Measurements from ENCODE around the gene WDFY2.
"Not testable (repeated sequence)": the region's sequence is repeated elsewhere in the genome, so short reads cannot be mapped to it uniquely, and the experiment has no call there.

WDFY2 gene

DNA sequence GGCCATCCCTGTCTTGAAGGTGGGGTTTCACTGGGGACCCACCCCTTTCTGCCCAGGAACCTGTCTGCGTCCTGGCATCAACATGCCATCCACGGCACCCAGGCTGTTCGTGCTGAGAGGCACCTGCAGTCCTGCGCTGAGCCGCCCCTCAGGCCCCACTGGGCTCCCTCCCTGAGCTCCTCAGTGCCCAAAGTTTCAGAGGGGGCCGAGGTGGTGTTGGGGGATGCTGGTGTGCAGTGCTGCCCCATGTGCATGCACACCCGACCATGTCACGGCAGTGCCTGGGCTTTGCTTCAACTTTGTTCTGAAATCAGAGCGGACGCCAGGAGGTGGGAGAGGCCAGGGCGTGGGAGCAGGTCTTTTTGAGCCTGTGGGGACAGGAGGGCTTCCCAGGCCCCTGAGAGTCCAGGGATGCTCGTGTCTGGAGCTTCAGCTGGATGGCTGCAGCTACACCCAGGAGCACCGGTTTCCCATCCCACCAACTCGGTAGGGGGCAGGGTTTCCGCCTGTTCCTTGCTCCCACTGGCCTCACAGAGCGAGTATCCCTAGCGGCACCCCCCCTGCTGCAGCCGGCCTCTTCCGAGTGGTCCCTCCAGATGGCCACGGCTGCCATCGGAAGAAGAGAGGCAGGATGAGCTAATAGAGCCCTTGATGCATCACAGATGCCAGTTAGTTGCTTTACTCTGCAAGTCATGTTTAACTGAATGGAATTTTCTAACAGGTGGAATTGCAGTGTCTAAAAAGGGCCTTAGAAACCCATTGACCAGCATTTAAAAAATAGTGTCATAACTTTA is 44.0 kb downstream of the WDFY2 start:
- in situ Hi-C loops (cut with MboI; ENCODE audit: low sequenced_read_pairs), result no loop called here

DNA sequence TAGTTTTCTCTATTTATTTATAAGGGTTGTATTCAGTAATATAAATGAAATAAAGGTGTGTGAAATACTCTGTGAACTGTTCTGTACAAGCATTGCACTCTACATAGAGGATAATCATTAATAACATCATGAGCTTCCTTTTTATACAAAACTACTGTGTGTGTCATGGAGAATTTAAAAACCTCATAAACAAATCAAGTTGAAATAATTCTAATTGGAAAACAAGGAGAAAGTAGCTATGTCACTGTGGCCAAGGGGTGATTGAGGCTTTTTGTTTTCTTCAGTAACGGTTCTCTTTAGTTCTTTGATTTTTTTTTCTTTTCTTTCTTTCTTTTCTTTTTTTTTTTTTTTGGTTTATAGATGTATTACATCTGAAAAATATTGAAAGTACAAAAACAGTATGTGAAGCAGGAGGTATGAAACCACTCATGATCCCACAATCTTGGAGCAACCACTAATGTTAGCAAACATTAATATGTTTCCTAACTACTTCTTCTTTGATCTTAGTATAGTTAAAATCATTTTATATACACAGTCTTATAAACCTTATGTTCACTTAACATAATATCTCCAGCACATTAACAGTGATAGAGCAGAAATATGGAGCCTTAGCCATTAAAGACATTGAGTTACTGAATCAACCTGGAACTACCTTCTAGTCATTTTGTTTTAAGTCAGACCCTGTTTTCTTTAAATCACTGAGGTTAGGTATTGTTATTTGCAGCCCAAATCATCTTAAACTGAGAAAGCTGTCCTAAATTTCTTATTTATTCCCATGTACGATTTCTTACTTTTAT is 45.4 kb downstream of the WDFY2 start:
- in situ Hi-C loops (cut with MboI; ENCODE audit: low sequenced_read_pairs), result no loop called here

DNA sequence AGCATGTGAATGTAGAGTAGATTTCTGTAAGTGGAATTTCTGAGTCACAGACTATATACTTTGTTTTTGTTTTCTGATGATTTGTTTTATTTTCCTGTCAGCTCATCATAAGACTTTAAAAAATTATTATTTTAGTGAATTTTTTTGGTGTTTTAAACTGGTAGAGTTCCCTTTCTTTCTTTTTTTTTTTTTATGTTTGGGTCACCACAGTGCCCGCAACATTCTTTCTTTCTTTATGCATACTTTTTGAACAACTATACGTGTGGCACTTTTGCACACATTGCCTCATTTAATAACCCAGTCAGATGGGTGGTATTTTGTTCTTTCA is 46.0 kb downstream of the WDFY2 start:
- in situ Hi-C loops (cut with MboI; ENCODE audit: low sequenced_read_pairs), result no loop called here

DNA sequence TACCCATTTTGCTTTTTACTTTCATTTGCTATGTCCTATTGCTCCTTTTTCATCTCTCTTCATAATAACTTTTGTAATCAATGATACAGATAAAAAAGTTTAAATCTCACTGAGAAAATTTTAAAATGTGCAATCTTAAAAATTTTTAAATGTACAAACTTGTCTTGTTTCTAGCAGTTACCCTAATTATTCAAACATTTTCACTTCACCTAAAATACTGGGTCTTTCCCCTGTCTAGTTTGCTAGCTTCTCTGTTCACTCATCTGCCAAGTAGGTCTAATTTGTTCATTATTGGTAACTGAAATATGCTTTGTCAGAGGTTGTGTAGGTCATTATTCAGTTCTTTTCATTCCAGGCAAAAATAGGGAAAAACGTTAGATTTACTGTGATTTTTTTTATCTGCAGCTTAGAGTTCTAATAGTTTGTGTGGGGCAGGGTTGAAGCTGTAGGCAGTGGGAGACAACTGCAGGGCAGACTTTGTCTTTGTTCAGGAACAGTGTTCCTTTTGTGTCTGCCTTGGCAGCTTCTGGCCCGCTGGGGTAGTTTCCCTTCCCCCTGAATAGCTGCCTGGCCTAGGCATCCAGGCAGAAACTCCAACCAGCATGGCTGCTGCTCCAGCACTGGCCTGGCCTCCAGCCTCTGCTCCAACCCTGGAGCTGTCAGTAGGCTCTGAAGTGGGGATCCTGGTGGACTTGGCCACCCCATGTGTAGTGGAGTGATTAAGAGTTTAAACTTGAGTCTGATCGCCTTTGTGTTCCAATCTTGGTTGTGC is 48.5 kb downstream of the WDFY2 start:
- in situ Hi-C loops (cut with MboI; ENCODE audit: low sequenced_read_pairs), result no loop called here

DNA sequence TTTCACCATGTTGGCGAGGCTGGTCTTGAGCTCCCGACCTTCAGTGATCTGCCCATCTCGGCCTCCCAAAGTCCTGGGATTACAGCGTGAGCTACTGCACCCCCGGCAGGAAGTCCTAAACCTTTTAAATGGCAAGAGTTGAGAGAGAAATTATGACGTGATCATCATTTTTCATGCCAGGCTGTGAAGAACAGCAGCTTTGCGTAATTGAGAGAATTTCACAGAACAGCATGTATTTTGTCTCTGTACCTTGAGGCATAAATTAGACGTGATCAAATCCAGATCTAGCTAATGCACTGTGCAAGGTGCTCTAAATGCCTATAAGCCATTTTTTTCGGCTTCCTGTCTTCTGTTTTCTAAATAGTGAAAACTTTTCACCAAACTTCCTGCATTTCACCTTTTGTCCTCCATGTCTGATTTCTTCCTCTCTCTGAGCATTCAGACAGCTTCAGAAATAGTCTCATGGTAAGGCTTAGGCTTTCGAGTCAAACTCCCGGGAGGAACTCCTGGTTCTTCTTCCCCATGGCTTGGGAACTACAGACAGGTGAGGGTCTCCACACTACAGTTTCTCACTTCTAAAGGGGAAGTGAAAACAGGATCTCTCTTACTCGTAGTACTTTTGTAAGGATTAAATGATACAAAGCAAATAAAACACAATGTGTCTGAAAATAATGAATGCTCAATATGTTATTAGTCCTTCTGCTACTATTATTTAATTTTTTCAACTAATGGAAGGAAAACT is 51.0 kb downstream of the WDFY2 start:
- in situ Hi-C loops (cut with MboI; ENCODE audit: low sequenced_read_pairs), result no loop called here

DNA sequence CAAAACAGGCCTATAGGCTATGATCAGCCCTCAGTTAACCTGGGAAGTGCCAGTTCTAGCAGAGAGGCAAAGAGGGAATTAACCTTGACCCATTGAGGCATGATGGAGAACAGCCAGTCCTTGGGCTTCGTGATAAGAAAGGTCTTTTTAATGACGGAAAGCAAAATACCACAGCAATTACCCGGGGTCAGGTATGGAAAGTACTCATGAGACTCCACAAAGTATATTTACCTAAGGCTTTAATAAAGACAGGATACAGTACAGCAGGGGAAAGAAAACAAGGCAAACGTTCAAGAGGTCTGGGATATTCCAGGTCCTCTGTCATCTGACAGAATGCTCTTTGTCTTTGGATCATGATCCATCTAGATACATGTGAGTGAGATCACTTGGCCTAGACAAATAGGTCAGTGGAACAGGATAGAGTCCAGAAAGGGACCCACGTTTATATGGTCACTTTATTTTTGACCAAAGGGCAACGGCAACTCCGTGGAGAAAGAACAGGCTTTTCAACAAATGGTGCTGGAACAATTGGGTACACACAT is 52.2 kb downstream of the WDFY2 start:
- in situ Hi-C loops (cut with MboI; ENCODE audit: low sequenced_read_pairs), result no loop called here

DNA sequence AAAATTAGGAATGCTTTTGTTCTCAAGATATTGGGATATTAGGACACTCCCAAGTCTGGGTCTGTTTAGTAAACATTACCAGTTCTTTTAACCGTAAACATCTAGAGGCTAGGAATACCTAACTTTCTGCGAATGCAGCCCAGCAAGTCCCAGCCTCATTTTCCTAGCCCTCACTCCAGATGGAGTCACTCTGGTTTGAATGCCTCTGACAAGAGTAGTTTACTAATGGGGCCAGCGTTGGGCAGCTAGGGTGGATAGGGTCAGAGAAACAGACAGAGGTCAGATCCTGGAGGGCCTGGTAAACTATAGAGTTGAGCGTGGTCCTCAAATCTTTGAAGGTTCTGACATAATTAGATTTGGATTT is 53.6 kb downstream of the WDFY2 start:
- in situ Hi-C loops (cut with MboI; ENCODE audit: low sequenced_read_pairs), result no loop called here

DNA sequence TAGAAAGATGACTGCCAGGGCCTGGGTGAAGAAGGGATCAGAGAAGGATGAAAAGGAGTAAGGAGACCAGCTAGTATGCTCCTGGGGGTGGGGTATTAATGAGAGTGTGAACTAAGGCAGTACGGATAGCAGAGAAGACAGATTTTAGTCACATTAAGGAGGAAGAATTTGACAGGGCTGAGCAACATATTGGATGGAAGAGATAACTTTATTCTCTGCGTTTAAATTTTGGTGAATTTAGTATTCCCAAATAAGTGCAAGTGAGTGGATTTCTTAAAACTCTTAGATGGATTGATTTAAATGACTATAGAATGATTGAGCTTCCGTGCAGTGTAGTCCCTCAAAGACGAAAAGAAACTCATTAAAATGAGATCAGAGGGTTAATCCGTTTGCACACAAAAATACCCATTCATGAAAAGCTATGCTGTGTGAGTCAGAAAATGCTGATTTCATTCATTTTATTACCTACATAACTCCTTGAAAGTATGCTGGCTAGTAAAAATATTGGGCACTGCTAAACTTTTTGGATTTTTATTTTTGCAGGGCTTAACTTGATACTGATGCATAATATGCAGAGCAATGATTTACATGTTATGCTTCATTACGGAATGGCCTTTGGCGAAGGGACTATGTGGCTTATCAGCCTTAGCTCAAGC is 54.1 kb downstream of the WDFY2 start:
- in situ Hi-C loops (cut with MboI; ENCODE audit: low sequenced_read_pairs), result no loop called here

DNA sequence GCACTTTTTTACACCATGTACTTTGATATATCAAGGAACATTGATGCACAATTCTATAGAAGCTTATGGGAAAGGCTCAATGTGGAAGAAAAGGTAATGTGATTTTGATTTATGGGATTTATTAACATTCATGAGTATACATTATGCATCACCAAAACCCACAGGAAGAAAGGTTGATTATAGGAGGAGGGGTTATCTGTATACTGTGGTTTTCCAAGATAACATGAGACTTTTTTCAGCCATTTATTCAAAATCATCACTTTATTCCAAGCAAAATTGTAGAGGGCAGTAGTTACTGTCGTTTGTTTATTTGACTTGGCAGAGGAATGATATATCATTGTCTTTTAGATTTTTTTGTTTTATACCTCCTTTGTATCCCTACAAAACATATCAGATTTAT is 54.9 kb downstream of the WDFY2 start:
- in situ Hi-C loops (cut with MboI; ENCODE audit: low sequenced_read_pairs), result no loop called here

DNA sequence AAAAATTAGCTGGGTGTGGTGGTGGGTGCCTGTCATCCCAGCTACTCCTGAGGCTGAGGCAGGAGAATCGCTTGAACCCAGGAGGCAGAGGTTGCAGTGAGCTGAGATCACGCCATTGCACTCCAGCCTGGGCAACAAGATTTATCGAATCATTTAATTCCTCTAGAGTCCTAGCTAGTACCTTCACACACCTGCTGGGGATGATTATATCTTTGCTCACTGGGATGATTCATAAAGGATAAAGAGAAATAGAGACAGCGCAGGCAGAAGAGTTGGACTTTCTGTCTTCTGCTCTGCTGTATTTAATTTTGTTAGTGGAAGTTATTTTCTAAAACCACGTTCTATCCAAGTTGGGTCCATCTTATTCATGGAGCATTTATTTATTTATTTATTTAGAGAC is 56.4 kb downstream of the WDFY2 start:
- in situ Hi-C loops (cut with MboI; ENCODE audit: low sequenced_read_pairs), result not testable (repeated sequence)

DNA sequence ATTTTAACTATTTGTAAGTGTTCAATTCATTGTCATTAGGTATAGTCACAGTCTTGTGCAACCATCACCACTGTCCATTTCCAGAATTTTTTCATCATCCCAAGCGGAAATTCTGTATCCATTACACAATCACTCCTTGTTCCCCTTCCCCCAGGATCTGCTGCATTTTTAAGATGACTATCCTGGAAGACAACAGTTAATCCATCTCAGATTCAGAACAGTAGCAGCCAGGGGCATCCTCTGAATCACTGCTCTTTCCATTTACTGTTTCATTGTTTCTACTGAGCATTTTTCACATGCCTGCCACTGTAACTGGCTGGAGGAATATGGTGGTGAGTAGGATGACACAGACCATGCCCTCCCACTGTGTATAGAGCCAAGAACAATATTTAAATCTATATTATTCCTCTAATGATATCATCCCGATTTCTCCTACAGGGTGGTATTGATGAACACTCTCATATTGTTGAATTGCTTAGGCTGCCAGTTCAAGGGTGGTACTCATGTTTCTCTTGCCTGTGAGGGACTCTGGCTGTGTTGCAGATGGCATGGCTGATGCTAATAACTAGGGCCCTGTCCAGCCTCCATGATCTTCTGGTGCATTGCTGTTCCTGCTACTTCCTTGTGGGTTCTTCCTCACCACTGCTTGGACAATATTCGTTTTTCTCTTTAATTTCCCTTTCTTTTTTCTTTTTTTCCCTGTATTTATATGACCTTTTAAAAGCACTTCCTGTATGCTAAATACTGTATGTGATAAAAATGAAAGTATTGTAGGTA is 59.0 kb downstream of the WDFY2 start:
- in situ Hi-C loops (cut with MboI; ENCODE audit: low sequenced_read_pairs), result no loop called here

DNA sequence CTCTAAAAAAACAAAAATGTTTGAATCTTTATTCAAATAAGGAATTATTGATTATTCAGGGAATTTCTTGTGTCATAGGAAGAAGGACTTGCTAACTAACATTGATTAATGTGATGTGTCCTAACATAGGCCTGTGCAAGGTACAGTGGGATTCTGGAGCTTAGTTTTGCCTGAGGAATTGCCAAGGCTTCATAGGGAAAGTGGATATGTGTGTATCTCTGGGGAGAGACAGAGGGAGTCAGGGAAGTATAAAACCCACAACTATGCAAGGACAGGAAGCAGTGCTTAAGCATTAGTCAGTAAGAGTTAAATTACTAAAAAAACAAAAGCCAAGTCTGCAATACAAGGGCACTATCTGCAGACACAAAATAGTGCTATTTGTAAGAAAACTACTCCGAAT is 59.6 kb downstream of the WDFY2 start:
- in situ Hi-C loops (cut with MboI; ENCODE audit: low sequenced_read_pairs), result no loop called here

DNA sequence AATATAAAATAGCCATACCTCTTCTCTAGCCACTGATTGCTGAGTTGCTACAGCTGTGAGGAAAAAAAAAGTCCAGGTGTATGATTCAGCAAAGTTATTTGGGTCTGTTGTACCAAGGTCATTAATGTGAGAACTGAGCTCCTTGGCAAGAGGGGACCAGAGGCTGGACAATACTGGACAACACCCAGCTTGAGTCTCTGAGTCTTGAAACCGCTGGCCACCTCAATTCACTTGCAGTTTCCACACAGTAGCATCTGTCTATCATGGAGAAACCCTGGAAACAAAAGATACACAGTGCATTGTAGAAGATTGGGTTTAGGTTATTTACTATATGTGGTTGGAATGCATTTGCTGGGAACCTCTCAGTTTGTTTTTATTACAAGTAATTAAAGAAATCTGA is 60.4 kb downstream of the WDFY2 start:
- in situ Hi-C loops (cut with MboI; ENCODE audit: low sequenced_read_pairs), result no loop called here

DNA sequence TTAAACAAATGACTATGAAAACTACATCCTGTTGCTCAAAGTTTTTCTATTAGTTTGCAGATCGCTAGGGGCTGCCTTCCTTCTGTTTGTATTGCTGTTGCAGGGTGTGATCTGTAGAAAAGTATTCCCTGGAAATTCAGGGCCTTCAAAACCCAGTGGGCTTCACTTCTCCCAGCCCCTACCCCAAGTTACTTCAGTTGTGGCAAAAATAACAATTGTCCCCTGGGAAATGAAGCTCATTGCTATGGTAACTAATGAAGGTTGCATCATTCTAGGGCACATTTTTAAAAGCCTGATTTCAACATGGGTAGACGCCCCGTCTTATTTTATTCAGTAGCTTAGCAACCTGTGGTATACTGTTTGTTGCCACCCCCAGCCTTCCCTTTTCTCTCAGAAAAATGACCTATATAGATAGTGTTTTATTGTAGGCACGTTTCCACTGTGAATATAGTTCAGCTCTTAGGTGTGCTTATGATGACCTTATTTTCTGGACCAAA is 60.9 kb downstream of the WDFY2 start:
- in situ Hi-C loops (cut with MboI; ENCODE audit: low sequenced_read_pairs), result no loop called here

DNA sequence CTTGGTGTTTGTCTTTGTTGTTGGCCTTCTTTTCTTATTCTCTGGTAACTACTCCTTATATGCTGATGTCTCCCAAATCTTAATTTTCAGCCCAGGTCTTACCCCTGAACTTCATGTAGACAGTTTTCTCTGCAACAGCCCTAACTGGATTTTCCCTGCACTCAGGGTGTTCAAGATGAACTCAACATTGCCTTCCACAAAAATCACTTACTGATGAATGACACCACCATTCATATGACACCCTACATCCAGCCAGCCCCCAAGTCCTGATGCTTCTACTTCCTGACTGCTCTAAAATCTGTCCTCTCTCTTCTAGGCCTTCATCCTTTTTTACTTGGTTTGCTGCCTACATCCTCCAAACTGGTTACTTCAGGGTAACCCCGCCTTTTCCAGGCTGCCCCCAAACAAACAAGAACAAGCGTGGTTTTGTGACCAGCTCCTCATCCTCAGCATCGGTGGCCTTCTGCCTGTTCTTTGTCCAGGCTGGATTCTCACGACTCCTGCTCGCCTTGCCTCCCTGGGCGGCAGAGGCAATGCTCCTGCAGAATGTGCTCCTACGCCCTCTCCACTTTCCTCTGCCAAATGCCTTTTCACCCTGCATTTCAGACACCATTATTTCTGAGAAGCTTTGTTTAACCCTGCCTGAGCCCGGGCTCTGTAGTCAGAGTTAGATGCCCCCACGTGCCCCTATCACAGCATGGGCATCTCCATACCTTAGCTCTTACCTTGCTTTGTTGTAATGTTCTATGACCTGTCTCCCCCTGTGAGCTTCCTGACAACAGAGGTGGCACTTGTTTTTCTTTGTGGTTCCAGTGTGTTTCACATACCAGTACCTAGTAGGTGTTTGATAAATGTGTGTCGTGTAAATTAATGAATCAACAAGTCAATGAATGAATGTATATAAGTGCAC is 61.8 kb downstream of the WDFY2 start:
- in situ Hi-C loops (cut with MboI; ENCODE audit: low sequenced_read_pairs), result no loop called here

DNA sequence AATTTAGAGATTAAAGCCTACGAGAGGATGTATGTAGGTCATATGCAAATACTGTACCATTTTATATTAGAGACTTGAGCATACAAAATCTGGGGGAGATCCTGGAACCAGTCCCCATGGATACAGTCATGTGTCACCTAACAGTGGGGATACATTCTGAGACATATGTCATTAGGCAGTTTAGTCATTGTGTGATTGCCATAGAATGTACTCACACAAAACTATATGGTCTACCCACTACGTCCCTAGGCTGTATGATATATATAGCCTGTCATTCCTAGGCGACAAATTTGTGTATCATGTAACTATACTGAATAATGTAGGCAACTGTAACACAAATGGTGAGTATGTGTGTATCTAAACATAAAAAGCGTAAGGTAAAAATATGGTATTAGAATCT is 62.8 kb downstream of the WDFY2 start:
- in situ Hi-C loops (cut with MboI; ENCODE audit: low sequenced_read_pairs), result no loop called here

DNA sequence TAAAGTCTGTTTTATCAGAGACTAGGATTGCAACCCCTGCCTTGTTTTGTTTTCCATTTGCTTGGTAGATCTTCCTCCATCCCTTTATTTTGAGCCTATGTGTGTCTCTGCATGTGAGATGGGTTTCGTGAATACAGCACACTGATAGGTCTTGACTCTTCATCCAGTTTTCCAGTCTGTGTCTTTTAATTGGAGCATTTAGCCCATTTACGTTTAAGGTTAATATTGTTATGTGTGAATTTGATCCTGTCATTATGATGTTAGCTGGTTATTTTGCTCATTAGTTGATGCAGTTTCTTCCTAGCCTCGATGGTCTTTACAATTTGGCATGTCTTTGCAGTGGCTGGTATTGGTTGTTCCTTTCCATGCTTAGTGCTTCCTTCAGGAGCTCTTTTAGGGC is 67.9 kb downstream of the WDFY2 start:
- in situ Hi-C loops (cut with MboI; ENCODE audit: low sequenced_read_pairs), result not testable (repeated sequence)

Measured in hTERT RPE-1 (cell line).